Measurements from ENCODE around the gene GRK2.
"Not testable (repeated sequence)": the region's sequence is repeated elsewhere in the genome, so short reads cannot be mapped to it uniquely, and the experiment has no call there.

Gene GRK2

GRCh38 chr11:67255864-67256263 lies 10.4 kb upstream of the GRK2 start:
- peaks cover 53 to 65% (median 60%) of the 10 kb centered on the region in 3 donors for H3K36me3 ChIP-seq

DNA sequence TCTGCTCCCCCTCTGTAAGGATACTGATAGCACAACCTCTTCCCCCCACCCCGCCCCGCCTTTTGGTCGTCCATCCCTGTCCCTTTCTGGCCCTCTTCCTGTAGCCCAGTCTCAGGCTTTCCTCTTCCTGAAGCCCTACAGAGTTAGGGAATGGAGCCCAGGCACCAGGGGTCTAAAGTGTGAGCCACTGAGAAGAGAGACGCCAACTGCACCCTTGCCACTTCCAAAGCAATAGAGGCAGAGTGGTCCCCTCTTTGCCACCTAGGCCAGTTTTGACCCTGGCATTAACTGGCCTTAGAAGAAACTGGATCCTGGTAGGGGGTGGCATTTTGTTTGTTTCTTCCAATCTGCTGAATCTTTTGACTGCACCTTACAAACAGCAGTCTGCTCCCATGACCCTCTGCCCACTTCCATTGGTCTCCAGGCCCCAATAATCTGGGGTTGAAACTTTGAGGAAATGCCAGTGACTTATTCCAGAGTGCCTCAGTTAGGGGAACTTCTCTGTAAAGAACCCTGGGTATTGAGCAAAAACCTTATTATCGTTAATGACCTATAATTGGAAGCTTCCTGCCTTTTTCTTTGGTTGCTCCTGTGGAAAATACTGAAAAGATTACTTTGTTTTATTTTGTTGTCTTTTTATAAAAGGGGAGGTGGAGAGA lies 9.7 kb upstream of the GRK2 start:
- Histone ChIP-seq H3K4me1 (peaks cover 0 to 18% (median 7%) of the 10 kb centered on the region in 4 donors), H3K27ac (no peak overlapping the region), H3K4me3 (no peak overlapping the region), H3K36me3 (peaks cover 46 to 58% (median 52%) of the 10 kb centered on the region in 3 donors), H3K27me3 (no peaks in the 10 kb centered on the region), H3K9me3 (no peaks in the 10 kb centered on the region)
- intact Hi-C loops (cut with DNase I; ENCODE audit: low total_unique reads) = no loop called here
- no peak for DNase-seq
- TF ChIP-seq, protein P1, sequence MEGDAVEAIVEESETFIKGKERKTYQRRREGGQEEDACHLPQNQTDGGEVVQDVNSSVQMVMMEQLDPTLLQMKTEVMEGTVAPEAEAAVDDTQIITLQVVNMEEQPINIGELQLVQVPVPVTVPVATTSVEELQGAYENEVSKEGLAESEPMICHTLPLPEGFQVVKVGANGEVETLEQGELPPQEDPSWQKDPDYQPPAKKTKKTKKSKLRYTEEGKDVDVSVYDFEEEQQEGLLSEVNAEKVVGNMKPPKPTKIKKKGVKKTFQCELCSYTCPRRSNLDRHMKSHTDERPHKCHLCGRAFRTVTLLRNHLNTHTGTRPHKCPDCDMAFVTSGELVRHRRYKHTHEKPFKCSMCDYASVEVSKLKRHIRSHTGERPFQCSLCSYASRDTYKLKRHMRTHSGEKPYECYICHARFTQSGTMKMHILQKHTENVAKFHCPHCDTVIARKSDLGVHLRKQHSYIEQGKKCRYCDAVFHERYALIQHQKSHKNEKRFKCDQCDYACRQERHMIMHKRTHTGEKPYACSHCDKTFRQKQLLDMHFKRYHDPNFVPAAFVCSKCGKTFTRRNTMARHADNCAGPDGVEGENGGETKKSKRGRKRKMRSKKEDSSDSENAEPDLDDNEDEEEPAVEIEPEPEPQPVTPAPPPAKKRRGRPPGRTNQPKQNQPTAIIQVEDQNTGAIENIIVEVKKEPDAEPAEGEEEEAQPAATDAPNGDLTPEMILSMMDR (IDR thresholded peaks at IDR 0.05) = no peak

More at GRCh38 chr11:67255864-67256263, 10.4 kb upstream of the GRK2 start:
- intact Hi-C loops (cut with DNase I; ENCODE audit: low total_unique reads) = no loop called here
- DNase-seq = no peak
- TF ChIP-seq, protein P1 (IDR thresholded peaks at IDR 0.05) = no peak
- no peak overlapping the region for H3K4me3 ChIP-seq
- peaks cover 0 to 11% (median under 1%) of the 10 kb centered on the region in 4 donors for H3K4me1 ChIP-seq
- H3K27me3 ChIP-seq = no peaks in the 10 kb centered on the region
- H3K9me3 ChIP-seq = no peaks in the 10 kb centered on the region
- no peak overlapping the region for H3K27ac ChIP-seq

DNA sequence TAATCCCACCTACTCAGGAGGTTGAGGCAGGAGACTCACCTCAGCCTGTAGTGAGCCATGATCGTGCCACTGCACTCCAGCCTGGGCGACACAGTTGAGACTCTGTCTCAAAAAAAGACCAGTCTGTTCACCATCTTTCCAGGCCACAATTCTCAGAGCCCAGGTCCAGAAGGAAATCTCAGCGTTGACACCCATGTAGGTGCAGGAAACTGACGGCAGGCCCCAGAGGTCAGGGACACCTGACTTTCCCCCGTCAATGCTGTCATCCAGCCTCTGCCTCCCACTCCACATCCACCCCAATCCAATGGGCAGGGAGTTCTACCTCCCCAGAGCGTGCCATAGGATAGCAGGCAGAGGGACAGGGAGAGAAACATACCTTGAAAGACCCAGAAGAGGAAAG lies 5.9 kb upstream of the GRK2 start:
- Histone ChIP-seq H3K4me3 (no peak overlapping the region), H3K4me1 (peaks cover 0 to 29% (median 25%) of the 10 kb centered on the region in 4 donors), H3K36me3 (peaks cover 8 to 20% (median 14%) of the 10 kb centered on the region in 3 donors), H3K27ac (no peak overlapping the region), H3K27me3 (no peaks in the 10 kb centered on the region), H3K9me3 (no peaks in the 10 kb centered on the region)
- intact Hi-C loops (cut with DNase I; ENCODE audit: low total_unique reads) = loop anchor here (10.0 kb wide), 1 partner anchor 114 kb away; the partner anchor contains the start of gene CLCF1
- TF ChIP-seq, protein P1 (IDR thresholded peaks at IDR 0.05) = no peak
- DNase-seq = no peak

DNA sequence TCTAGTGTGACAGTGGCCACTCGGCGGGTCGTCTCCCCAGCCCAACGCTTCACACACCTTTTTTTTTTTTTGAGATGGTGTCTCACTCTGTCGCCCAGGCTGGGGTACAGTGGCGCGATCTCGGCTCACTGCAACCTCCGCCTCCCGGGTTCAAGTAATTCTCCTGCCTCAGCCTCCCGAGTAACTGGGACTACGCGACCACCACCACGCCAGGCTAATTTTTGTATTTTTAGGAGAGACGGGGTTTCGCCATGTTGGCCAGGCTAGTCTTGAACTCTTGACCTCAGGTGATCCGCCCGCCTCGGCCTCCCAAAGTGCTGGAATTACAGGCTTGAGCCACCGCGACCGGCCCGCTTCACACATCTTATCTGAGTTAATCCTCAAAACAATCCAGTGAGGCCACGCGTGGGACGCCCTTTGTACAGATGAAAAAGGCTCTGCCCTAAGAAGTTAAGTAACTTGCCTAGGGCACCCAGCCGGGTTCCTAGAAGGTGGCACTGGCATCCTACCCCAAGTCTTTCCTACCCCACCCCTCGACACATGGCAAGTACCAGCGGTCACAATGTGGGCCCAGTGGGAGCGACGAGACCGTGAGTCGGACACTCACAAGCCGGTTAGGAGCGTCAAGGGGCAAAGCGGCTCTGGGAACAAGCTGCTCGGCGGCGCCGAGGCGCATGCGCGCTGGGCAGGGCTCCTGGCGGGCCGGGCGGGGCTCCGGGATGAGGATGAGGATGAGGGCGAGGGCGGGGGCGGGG lies 5.2 kb upstream of the GRK2 start:
- Histone ChIP-seq H3K27ac (peak overlapping the region in 1 of 2 donors; percentile 29), H3K4me3 (peak overlapping the region; percentile 33 to 46), H3K4me1 (peaks cover 0 to 35% (median 29%) of the 10 kb centered on the region in 4 donors), H3K36me3 (peaks cover 1 to 13% (median 8%) of the 10 kb centered on the region in 3 donors)
- DNase-seq = peak; percentile 21 to 77
- intact Hi-C loops (cut with DNase I; ENCODE audit: low total_unique reads) = loop anchor here (10.0 kb wide), 1 partner anchor 114 kb away; the partner anchor contains the start of gene CLCF1
- not testable (repeated sequence) for H3K27me3 ChIP-seq, H3K9me3 ChIP-seq

DNA sequence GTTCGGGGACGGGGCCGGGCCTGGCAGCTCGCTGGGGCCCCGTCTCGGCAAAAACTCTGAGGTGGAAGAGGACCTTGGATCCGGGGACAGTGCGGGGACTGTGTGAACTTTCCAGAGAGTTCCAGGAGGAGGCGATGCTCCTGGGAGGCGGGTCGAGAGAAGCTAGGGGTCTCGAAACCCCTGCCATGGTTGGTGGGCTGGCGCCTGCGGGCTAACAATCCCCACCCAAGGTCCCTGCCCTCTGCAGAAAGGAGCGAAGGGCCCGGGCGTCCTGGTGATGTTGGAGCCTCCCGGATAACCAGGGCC lies 4.7 kb upstream of the GRK2 start:
- peak overlapping the region in 1 of 2 donors; percentile 29 for H3K27ac ChIP-seq
- H3K27me3 ChIP-seq = no peaks in the 10 kb centered on the region
- peak in 1 of 2 donors; percentile 20 for DNase-seq
- peaks cover 0 to 35% (median 29%) of the 10 kb centered on the region in 4 donors for H3K4me1 ChIP-seq
- H3K36me3 ChIP-seq = peaks cover 0 to 8% (median 2%) of the 10 kb centered on the region in 3 donors
- peak overlapping the region; percentile 33 to 46 for H3K4me3 ChIP-seq
- TF ChIP-seq, protein P1 (IDR thresholded peaks at IDR 0.05) = no peak
- H3K9me3 ChIP-seq = no peaks in the 10 kb centered on the region
- intact Hi-C loops (cut with DNase I; ENCODE audit: low total_unique reads) = loop anchor here (10.0 kb wide), 1 partner anchor 113 kb away; the partner anchor contains the start of gene CLCF1
